ENCODE measurements around the gene MAP7D3. TPM values are rescaled to one million over a fixed set of nuclear protein-coding genes. Genes with fewer than 3 reads are reported as not detected.

MAP7D3 gene
- total RNA-seq, 1 experiment from 2014 or later = 15.0 TPM

- Histone ChIP-seq H4K20me1 (ENCODE audit: insufficient read depth) (no peaks in the 10 kb centered on the region), H2AFZ (ENCODE audit: low read depth, low read length, poor library complexity, severe bottlenecking) (no peak overlapping the region), H3K36me3 (ENCODE audit: control insufficient read depth in 1 of 2, insufficient read depth in 2 of 2, low read length in 2 of 2) (no peaks in the 10 kb centered on the region), H3K4me1 (ENCODE audit: control insufficient read depth in 1 of 2, insufficient read depth in 2 of 2, low read length in 2 of 2) (peaks cover 3 to 7% of the 10 kb centered on the region in 2 experiments), H3K79me2 (ENCODE audit: insufficient read depth, low read length) (no peaks in the 10 kb centered on the region), H3K4me2 (ENCODE audit: low read length) (no peak overlapping the region), H3K9me2 (ENCODE audit: insufficient read depth) (no peaks in the 10 kb centered on the region), H3K9ac (ENCODE audit: low read length) (no peak overlapping the region), H3K27me3 (ENCODE audit: insufficient read depth, low read length) (no peaks in the 10 kb centered on the region), H3K27ac (ENCODE audit: low read depth, low read length) (no peak overlapping the region), H3K9me3 (ENCODE audit: control insufficient read depth in 1 of 2, insufficient read depth in 1 of 2, low read depth in 1 of 2, low read length in 2 of 2) (no peaks in the 10 kb centered on the region), H3K4me3 (replicated peaks in 1 of 2; ENCODE audit: low read depth in 1 of 2, low read length in 2 of 2) (no peak overlapping the region)
- intact Hi-C loops (cut with micrococcal nuclease) = loop anchor here (10.0 kb wide), 1 partner anchor 239 kb away; the partner anchor contains the start of gene HTATSF1
- RAD21 ChIA-PET (ENCODE audit: low non-redundant PET in 1 of 2, low total read pairs in 2 of 2, uncharacterized antibody in 2 of 2, unreplicated experiment in 2 of 2) = no interaction called here
- CTCF ChIA-PET = no interaction called here
- TF ChIP-seq POLR2A (IDR thresholded peaks at IDR 0.05; ENCODE audit: borderline replicate concordance, extremely low read depth, insufficient read depth, insufficient read length) (no peak), ZFX (IDR thresholded peaks at IDR 0.05) (no peak), ATF3 (IDR thresholded peaks at IDR 0.05) (no peak), EGR1 (IDR thresholded peaks at IDR 0.05; ENCODE audit: low read depth) (no peak), CBX3 (IDR thresholded peaks at IDR 0.05; ENCODE audit: low read depth) (no peak), SIN3A (IDR thresholded peaks at IDR 0.05; ENCODE audit: low read depth) (no peak), SRF (IDR thresholded peaks at IDR 0.05; ENCODE audit: low read depth) (no peak), YY1 (IDR thresholded peaks at IDR 0.05; ENCODE audit: extremely low read depth, insufficient replicate concordance, low read depth, low read length) (no peak), POLR2AphosphoS5 (IDR thresholded peaks at IDR 0.05; ENCODE audit: low read depth, low read length) (no peak), ELF1 (IDR thresholded peaks at IDR 0.05; ENCODE audit: borderline replicate concordance, low read depth) (no peak), SP1 (IDR thresholded peaks at IDR 0.05; ENCODE audit: low read depth) (no peak), EZH2phosphoT487 (IDR thresholded peaks at IDR 0.05; ENCODE audit: borderline replicate concordance) (no peak), FOSL1 (IDR thresholded peaks at IDR 0.05; ENCODE audit: low read depth) (no peak), JUND (IDR thresholded peaks at IDR 0.05) (no peak)
- TF ChIP-seq, protein P1, sequence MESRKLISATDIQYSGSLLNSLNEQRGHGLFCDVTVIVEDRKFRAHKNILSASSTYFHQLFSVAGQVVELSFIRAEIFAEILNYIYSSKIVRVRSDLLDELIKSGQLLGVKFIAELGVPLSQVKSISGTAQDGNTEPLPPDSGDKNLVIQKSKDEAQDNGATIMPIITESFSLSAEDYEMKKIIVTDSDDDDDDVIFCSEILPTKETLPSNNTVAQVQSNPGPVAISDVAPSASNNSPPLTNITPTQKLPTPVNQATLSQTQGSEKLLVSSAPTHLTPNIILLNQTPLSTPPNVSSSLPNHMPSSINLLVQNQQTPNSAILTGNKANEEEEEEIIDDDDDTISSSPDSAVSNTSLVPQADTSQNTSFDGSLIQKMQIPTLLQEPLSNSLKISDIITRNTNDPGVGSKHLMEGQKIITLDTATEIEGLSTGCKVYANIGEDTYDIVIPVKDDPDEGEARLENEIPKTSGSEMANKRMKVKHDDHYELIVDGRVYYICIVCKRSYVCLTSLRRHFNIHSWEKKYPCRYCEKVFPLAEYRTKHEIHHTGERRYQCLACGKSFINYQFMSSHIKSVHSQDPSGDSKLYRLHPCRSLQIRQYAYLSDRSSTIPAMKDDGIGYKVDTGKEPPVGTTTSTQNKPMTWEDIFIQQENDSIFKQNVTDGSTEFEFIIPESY (IDR thresholded peaks at IDR 0.05; ENCODE audit: extremely low read depth, insufficient replicate concordance, low read length) = no peak
- TF ChIP-seq, protein P2, sequence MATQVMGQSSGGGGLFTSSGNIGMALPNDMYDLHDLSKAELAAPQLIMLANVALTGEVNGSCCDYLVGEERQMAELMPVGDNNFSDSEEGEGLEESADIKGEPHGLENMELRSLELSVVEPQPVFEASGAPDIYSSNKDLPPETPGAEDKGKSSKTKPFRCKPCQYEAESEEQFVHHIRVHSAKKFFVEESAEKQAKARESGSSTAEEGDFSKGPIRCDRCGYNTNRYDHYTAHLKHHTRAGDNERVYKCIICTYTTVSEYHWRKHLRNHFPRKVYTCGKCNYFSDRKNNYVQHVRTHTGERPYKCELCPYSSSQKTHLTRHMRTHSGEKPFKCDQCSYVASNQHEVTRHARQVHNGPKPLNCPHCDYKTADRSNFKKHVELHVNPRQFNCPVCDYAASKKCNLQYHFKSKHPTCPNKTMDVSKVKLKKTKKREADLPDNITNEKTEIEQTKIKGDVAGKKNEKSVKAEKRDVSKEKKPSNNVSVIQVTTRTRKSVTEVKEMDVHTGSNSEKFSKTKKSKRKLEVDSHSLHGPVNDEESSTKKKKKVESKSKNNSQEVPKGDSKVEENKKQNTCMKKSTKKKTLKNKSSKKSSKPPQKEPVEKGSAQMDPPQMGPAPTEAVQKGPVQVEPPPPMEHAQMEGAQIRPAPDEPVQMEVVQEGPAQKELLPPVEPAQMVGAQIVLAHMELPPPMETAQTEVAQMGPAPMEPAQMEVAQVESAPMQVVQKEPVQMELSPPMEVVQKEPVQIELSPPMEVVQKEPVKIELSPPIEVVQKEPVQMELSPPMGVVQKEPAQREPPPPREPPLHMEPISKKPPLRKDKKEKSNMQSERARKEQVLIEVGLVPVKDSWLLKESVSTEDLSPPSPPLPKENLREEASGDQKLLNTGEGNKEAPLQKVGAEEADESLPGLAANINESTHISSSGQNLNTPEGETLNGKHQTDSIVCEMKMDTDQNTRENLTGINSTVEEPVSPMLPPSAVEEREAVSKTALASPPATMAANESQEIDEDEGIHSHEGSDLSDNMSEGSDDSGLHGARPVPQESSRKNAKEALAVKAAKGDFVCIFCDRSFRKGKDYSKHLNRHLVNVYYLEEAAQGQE (IDR thresholded peaks at IDR 0.05; ENCODE audit: low read depth) = no peak
- DNase-seq (ENCODE audit: low read depth, low spot score) (no peak), ATAC-seq (no peak)
- POLR2A ChIA-PET = no interaction called here
- BruUV-seq (replicated peaks) = no TSS peak
These were observed 4.3 kb upstream of the MAP7D3 start for GRCh38 chrX:136255541-136255940.

All from HCT116 (cell line).